ENCODE data around the gene PIK3C2G. TPM values are rescaled to one million over a fixed set of nuclear protein-coding genes. Genes with fewer than 3 reads are reported as not detected.

PIK3C2G gene
- total and polyA plus RNA-seq, 10 of the 15 experiments (the other 5 are each of a cell fraction or from before 2014, with no cell fraction given) = not detected

GRCh38 chr12:18578191-18578590 is 316.9 kb downstream of the PIK3C2G start (continued):
- no peak for TF ChIP-seq ZNF687 (IDR thresholded peaks at IDR 0.05)
- no peak for TF ChIP-seq CBX5 (IDR thresholded peaks at IDR 0.05; ENCODE audit: low read depth)
- TF ChIP-seq STAT1 (conservative IDR thresholded peaks at IDR 0.05) = no peak

- in situ Hi-C loops (cut with MboI) = no loop called here
- ChIA-PET CTCF (no interaction called here), POLR2A (no interaction called here), SMC1A (ENCODE audit: uncharacterized antibody, unreplicated experiment) (no interaction called here), RAD21 (ENCODE audit: unreplicated experiment) (no interaction called here)
- H3K79me2 ChIP-seq (ENCODE audit: control insufficient read depth, insufficient read depth, low read length) = no peaks in the 10 kb centered on the region
- H3K36me3 ChIP-seq (ENCODE audit: control insufficient read depth in 2 of 2, insufficient read depth in 2 of 2, low read length in 1 of 2) = no peaks in the 10 kb centered on the region
- FAIRE-seq (no peak), ATAC-seq (no peak), DNase-seq (ENCODE audit: low read depth, low spot score) (no peak)
- TF ChIP-seq POLR2AphosphoS2 (IDR thresholded peaks at IDR 0.05; ENCODE audit: low read depth, low read length) (no peak), NR2C2 (IDR thresholded peaks at IDR 0.05; ENCODE audit: borderline replicate concordance, control insufficient read depth, insufficient read length, low read depth) (no peak), ZNF622 (IDR thresholded peaks at IDR 0.05) (no peak), CBFB (IDR thresholded peaks at IDR 0.05; ENCODE audit: low read depth) (no peak), CREB1 (IDR thresholded peaks at IDR 0.05; ENCODE audit: low read depth) (no peak), FOXK2 (IDR thresholded peaks at IDR 0.05) (no peak), RELA (IDR thresholded peaks at IDR 0.05; ENCODE audit: borderline replicate concordance, partially characterized antibody) (no peak), ZNF217 (IDR thresholded peaks at IDR 0.05) (no peak), ETV6 (conservative IDR thresholded peaks at IDR 0.05 in 1 of 2, IDR thresholded peaks at IDR 0.05 in 1 of 2; ENCODE audit: borderline replicate concordance in 1 of 2, low read depth in 1 of 2) (no peak)
- H3K27ac ChIP-seq (ENCODE audit: control insufficient read depth, insufficient read depth) = no peak overlapping the region
- no peaks in the 10 kb centered on the region for H3K9me3 ChIP-seq (replicated peaks; ENCODE audit: control insufficient read depth, insufficient read depth, low read length)
- H3K4me2 ChIP-seq (ENCODE audit: control insufficient read depth, insufficient read depth) = no peak overlapping the region
- WGBS (ENCODE audit: insufficient coverage, insufficient replicate concordance, low lambda C conversion rate, missing lambda C conversion rate) = 46% methylated on average over 3 of the region's 3 CpGs
- H3K4me3 ChIP-seq = no peak overlapping the region
- H3K9ac ChIP-seq (ENCODE audit: control insufficient read depth, insufficient read depth, low read length) = no peak overlapping the region
- intact Hi-C loops (cut with micrococcal nuclease; ENCODE audit: unreplicated experiment) = no loop called here
- no peak overlapping the region for H2AFZ ChIP-seq (ENCODE audit: control insufficient read depth, low read depth, low read length)
- H3K27me3 ChIP-seq (replicated peaks in 1 of 2; ENCODE audit: control insufficient read depth in 2 of 2, insufficient read depth in 2 of 2, low read length in 1 of 2) = no peaks in the 10 kb centered on the region
- H4K20me1 ChIP-seq (ENCODE audit: control insufficient read depth, insufficient read depth) = no peaks in the 10 kb centered on the region
- H3K4me1 ChIP-seq (ENCODE audit: control insufficient read depth, insufficient read depth, low read length) = no peaks in the 10 kb centered on the region
- no TSS peak for BruUV-seq (replicated peaks)
Measured at GRCh38 chr12:18580291-18580690, 319.0 kb downstream of the PIK3C2G start.

Measured in GM12878 (cell line).